ENCODE data around the gene LRRC3C. TPM values are rescaled to one million over a fixed set of nuclear protein-coding genes. Genes with fewer than 3 reads are reported as not detected.
"Not testable (repeated sequence)": the region's sequence is repeated elsewhere in the genome, so short reads cannot be mapped to it uniquely, and the experiment has no call there.

LRRC3C gene, protein sequence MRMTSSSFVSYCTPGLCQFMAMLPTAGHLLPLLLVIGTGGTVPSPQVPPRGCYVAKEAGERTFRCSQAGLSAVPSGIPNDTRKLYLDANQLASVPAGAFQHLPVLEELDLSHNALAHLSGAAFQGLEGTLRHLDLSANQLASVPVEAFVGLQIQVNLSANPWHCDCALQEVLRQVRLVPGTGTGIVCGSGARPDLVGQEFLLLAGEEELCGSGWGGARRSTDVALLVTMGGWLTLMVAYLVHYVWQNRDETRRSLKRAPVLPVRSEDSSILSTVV
- total RNA-seq, result 1 to 10 TPM in 1 of 3 donors, not detected in 2; 1.2 TPM

DNA sequence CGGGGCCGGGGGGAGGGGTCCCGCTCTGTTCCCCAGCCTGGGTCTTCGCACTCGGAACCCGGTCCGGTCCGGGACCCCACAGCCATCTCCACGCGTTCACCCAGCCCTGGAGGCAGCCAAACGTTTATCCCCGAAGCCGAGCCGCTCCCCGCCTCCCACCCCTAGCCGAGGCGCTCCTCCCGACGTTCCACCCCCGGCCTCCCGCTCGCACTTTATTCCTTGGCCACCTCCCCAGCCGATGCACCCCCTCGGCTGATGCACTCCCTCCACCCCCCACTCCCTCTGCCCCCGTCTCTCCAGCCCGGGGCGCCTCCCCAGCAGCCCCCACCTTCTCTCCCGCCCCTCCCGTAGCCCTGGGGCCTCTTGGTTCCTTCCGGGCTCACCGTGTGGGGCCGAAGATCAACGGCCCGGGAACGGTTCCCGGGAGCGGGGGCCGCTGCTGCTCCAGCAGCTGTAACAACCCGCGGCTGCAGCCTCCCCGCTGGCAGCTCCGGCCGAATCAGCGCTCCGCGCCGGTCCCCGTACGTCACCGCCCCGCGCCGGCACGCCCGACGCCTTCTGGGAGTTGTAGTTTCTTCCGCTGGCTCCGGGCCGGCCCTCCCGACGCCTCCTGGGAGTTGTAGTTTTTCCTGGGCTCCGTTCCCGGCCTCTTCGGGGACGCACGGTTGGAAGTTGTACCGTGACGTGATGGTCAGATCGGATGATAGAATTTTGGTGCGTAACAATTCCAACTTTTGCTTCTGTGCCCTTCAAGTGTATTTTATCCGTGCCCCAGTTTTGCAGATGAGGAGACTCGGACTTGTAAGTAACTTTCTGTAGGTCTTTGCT lies at the start of gene LRRC3C, which contains the start of gene ORMDL3:
TSS of gene LRRC3C (plus strand) at position 632 of the 828 bp plus-strand sequence. CDS start 13,792 bp downstream, outside the sequence.
TSS of gene ORMDL3 (minus strand) at position 501 of the 828 bp plus-strand sequence. CDS start 3,398 bp downstream, outside the sequence.
- Histone ChIP-seq H3K27me3 (no peaks in the 10 kb centered on the region), H3K27ac (peak within 1 kb of the TSS; percentile 93 to 95), H3K9me3 (no peaks in the 10 kb centered on the region), H3K4me3 (peak within 1 kb of the TSS; percentile 85 to 95 (median 88)), H3K36me3 (no peaks in the 10 kb centered on the region), H3K4me1 (peaks cover 11 to 23% of the 10 kb centered on the region in 2 donors)
- DNase-seq (ENCODE audit: low spot score in 2 of 2), result peak; percentile 93 to 94
- intact Hi-C loops (cut with DNase I; ENCODE audit: low total_unique reads), result no loop called here
- TF ChIP-seq, protein P1, sequence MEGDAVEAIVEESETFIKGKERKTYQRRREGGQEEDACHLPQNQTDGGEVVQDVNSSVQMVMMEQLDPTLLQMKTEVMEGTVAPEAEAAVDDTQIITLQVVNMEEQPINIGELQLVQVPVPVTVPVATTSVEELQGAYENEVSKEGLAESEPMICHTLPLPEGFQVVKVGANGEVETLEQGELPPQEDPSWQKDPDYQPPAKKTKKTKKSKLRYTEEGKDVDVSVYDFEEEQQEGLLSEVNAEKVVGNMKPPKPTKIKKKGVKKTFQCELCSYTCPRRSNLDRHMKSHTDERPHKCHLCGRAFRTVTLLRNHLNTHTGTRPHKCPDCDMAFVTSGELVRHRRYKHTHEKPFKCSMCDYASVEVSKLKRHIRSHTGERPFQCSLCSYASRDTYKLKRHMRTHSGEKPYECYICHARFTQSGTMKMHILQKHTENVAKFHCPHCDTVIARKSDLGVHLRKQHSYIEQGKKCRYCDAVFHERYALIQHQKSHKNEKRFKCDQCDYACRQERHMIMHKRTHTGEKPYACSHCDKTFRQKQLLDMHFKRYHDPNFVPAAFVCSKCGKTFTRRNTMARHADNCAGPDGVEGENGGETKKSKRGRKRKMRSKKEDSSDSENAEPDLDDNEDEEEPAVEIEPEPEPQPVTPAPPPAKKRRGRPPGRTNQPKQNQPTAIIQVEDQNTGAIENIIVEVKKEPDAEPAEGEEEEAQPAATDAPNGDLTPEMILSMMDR (IDR thresholded peaks at IDR 0.05), result no peak
- peak; percentile 70 for TF ChIP-seq POLR2A (IDR thresholded peaks at IDR 0.05)
- peak; percentile 83 to 95 (median 91) for TF ChIP-seq POLR2AphosphoS5 (IDR thresholded peaks at IDR 0.05)

DNA sequence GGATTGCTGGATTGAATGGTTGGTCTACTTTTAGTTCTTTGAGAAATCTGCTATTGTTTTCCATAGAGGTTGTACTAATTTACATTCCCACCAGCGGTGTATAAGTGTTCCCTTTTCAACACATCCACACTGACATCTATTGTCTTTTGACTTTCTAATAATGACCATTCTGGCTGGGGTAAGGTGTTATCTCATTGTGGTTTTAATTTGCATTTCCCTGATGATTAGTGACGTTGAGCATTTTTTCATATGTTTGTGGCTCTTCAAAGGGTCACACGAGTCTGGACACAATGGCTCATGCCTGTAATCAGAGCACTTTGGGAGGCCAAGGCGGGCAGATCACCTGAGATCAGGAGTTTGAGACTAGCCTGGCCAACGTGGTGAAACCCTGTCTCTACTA lies 41.4 kb upstream of the LRRC3C start:
- intact Hi-C loops (cut with DNase I; ENCODE audit: low total_unique reads); H3K4me3 ChIP-seq; H3K36me3 ChIP-seq; H3K27ac ChIP-seq; H3K4me1 ChIP-seq; H3K27me3 ChIP-seq; H3K9me3 ChIP-seq; DNase-seq (ENCODE audit: low spot score in 2 of 2): not testable (repeated sequence)

DNA sequence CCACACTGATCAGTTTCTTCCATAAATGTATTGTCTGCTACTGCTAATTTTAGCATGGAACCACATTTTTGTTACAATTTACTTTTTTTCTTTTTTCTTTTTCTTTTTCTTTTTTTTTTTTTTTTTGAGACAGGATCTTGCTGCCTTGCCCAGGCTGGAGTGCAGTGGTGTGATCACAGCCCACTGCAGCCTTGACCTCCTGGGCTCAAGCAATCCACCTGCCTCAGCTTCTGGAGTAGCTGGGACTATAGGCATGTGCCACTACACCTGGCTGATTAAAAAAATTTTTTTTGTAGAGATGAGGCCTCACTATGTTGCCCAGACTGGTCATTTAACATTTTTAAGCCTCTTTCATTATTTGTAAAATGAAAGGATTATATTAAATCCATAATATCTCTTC lies 40.5 kb upstream of the LRRC3C start:
- TF ChIP-seq, protein P1 (IDR thresholded peaks at IDR 0.05), result no peak
- TF ChIP-seq POLR2A (IDR thresholded peaks at IDR 0.05), result no peak
- no peak for TF ChIP-seq POLR2AphosphoS5 (IDR thresholded peaks at IDR 0.05)
- intact Hi-C loops (cut with DNase I; ENCODE audit: low total_unique reads), result no loop called here
- DNase-seq (ENCODE audit: low spot score in 2 of 2), result no peak
- no peaks in the 10 kb centered on the region for H3K4me1 ChIP-seq
- no peaks in the 10 kb centered on the region for H3K9me3 ChIP-seq
- H3K27me3 ChIP-seq, result no peaks in the 10 kb centered on the region
- no peak overlapping the region for H3K4me3 ChIP-seq
- H3K27ac ChIP-seq, result no peak overlapping the region
- H3K36me3 ChIP-seq, result no peaks in the 10 kb centered on the region

DNA sequence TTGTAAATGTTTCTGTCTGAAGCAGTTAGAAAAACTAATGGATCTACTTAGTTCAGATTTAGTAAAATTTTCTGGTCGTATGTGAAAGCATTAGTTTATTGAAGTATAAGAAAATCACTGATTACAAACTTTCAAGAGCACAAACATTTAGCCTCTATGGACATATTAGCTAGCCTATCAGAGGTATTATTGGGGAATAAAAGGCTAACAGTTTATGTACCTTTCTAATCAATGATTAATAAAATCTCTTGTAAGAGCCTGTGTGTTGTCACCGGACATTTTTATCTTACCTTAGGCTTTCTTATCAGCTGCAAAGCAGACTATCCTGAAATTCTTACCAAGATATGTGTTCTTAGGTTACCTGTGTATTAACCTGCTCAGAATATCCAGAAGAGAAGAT lies 38.3 kb upstream of the LRRC3C start:
- no peak overlapping the region for H3K27ac ChIP-seq
- TF ChIP-seq POLR2A (IDR thresholded peaks at IDR 0.05), result no peak
- TF ChIP-seq, protein P1 (IDR thresholded peaks at IDR 0.05), result no peak
- TF ChIP-seq POLR2AphosphoS5 (IDR thresholded peaks at IDR 0.05), result no peak
- no peak overlapping the region for H3K4me3 ChIP-seq
- H3K27me3 ChIP-seq, result no peaks in the 10 kb centered on the region
- no peaks in the 10 kb centered on the region for H3K4me1 ChIP-seq
- no peaks in the 10 kb centered on the region for H3K9me3 ChIP-seq
- intact Hi-C loops (cut with DNase I; ENCODE audit: low total_unique reads), result no loop called here
- no peak for DNase-seq (ENCODE audit: low spot score in 2 of 2)
- no peaks in the 10 kb centered on the region for H3K36me3 ChIP-seq

DNA sequence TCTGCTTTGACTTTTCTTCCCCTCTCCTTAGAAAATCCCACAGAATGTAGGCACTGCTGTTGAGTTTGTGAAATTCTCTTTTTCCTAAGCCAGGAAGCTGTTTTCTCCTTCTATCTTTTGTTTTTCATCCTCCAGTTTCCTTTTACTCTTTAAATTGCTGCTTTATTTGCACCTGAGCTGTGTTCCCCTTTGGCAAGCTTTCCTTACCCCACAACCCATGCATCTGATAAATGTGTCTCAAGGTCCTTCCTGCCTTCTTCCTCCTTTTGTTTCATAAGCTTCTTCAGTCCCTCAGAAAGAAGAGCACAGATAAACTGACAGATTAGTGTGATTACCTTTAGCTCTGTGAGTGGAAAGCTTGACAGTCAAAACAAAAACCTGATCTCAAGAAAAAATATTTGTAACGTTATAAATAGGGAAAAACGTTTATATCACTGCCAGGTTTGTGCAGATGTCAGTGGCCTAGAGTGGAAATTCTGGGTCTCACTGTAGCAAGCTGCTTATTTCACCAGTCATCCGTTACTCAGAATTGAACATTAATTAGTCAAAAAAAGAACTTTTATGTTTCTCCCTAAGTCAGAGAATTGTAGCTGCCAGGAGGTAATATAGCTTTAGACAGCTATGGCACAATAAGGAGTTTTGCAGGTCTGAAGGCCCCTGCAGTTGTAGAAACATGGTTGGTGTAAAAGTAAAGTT lies 32.7 kb upstream of the LRRC3C start:
- Histone ChIP-seq H3K36me3 (no peaks in the 10 kb centered on the region), H3K27ac (no peak overlapping the region), H3K9me3 (no peaks in the 10 kb centered on the region), H3K4me1 (no peaks in the 10 kb centered on the region), H3K27me3 (no peaks in the 10 kb centered on the region), H3K4me3 (no peak overlapping the region)
- TF ChIP-seq, protein P1 (IDR thresholded peaks at IDR 0.05), result no peak
- TF ChIP-seq POLR2A (IDR thresholded peaks at IDR 0.05), result no peak
- intact Hi-C loops (cut with DNase I; ENCODE audit: low total_unique reads), result no loop called here
- DNase-seq (ENCODE audit: low spot score in 2 of 2), result no peak
